ENCODE results near the gene SCFD2.

Gene SCFD2

DNA sequence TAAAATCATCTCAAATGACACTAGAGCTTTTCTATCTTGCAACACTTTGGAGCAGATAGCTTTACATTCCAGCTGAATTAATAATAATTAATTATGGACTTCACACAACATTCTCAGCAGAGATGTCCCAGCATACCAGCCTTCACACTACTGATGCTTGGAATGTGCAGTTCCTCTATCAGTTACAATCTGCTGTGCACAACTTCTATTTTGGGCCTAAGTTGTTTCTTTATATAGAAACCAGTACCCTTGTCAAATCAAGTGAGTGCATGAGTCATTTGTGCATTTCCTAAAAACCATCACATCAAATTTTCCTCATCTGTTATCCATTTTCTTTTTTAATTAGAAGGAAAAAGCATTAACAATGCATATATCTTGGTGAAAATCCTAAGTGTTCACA is 512.5 kb downstream of the SCFD2 start:
- H3K36me3 Mint-ChIP-seq: no peaks in the 10 kb centered on the region
- no peak overlapping the region for H3K27ac Mint-ChIP-seq
- no peak overlapping the region for H3K4me3 Mint-ChIP-seq
- peaks cover 4% of the 10 kb centered on the region for H3K9me3 Mint-ChIP-seq
- H3K4me1 Mint-ChIP-seq: no peaks in the 10 kb centered on the region
- H3K27me3 Mint-ChIP-seq: peaks cover 17% of the 10 kb centered on the region
- no peak for ATAC-seq

DNA sequence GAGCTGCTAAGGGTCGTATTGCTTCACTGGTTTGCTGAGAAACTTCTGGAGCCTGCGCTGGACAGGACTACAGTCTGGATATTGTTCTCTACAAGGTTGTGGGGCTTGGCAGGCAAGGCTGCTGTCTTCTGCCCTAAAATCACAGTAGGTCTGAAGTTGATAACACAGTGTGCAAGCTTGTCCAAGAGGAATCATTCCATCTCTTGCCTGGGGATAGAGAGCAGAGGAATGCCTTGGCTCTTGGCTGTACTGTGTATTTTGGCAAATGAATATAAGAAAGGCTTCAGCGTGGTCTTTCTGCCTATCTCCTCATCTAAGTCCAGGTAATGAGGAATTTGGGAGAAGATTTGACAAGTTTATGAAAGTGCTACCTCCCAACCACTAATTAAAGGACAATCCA is 513.1 kb downstream of the SCFD2 start:
- Mint-ChIP-seq H3K4me1 (no peaks in the 10 kb centered on the region), H3K27ac (no peak overlapping the region), H3K36me3 (no peaks in the 10 kb centered on the region), H3K4me3 (no peak overlapping the region), H3K9me3 (peaks cover 2% of the 10 kb centered on the region), H3K27me3 (peaks cover 11% of the 10 kb centered on the region)
- no peak for ATAC-seq

DNA sequence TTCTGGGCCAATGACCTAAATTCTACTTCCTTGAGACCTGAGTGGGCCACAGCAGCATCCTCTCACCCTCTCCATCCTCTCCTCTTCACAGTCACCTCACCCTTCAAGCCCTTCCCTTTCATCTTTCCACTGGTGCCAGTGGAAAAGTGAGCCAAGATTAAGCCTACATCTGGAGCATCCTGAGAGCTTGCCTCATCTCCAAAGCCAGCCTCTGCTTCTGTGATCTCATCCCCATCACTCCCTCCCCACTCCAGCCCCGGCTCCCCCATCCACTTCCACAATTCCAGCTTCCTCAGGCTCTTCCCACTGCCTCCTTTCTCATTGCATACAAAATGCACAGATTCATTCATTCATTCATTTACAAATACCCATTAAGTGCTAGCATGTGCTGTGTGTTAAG is 513.8 kb downstream of the SCFD2 start:
- no peak for ATAC-seq
- H3K9me3 Mint-ChIP-seq: no peaks in the 10 kb centered on the region

GRCh38 chr4:52850406-52851124 is 515.3 kb downstream of the SCFD2 start:
- H3K9me3 Mint-ChIP-seq: no peaks in the 10 kb centered on the region
- no peak for ATAC-seq

More for the DNA sequence above, 513.8 kb downstream of the SCFD2 start:
- no peak overlapping the region for H3K4me3 Mint-ChIP-seq
- H3K36me3 Mint-ChIP-seq: no peaks in the 10 kb centered on the region
- no peak overlapping the region for H3K27ac Mint-ChIP-seq
- H3K27me3 Mint-ChIP-seq: peaks cover 4% of the 10 kb centered on the region
- no peaks in the 10 kb centered on the region for H3K4me1 Mint-ChIP-seq

DNA sequence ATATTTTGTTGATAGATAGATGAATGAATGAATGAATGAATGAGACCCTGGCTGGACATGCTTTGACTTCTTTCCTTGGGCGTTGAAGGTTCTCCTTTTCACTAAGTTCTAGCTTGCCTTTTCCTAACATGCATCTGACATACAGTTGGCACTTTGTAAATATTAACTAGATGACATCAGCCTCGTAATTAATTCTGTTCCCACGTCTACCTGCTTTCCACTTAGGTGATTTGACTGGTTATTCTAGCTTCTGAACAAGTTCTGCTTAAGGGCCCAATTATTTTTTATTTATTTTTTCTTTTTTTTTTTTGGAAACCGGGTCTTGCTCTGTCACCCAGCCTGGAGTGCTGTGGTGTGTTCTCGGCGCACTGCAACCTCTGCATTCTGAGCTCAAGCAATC is 517.6 kb downstream of the SCFD2 start:
- Mint-ChIP-seq H3K36me3 (no peaks in the 10 kb centered on the region), H3K9me3 (no peaks in the 10 kb centered on the region), H3K4me3 (no peak overlapping the region), H3K4me1 (peaks cover 9% of the 10 kb centered on the region), H3K27me3 (no peaks in the 10 kb centered on the region), H3K27ac (no peak overlapping the region)
- ATAC-seq: no peak

More at GRCh38 chr4:52850406-52851124, 515.3 kb downstream of the SCFD2 start:
- Mint-ChIP-seq H3K36me3 (no peaks in the 10 kb centered on the region), H3K4me1 (no peaks in the 10 kb centered on the region), H3K27me3 (no peaks in the 10 kb centered on the region), H3K27ac (no peak overlapping the region), H3K4me3 (no peak overlapping the region)

DNA sequence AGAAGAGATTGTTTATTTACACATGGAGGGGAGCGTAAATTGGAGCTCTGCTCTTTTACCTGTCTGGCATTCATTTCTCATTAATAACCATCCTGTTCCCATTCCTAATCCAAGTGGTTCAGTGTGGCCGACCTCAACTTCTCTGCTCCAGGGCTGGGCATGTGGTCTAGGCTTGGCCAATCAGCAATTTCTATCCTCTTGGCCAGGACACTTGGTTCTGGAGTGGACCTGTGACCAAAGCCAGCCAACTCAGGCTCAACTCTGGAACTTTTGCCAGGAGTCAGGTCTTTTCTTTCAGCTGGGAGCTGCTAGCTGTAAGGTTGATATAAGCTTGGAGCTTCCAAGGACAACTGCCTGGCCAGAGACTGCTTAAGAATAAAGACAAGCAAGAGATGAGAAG is 519.4 kb downstream of the SCFD2 start:
- Mint-ChIP-seq H3K27ac (no peak overlapping the region), H3K4me3 (no peak overlapping the region), H3K9me3 (no peaks in the 10 kb centered on the region), H3K27me3 (no peaks in the 10 kb centered on the region), H3K4me1 (peaks cover 16% of the 10 kb centered on the region), H3K36me3 (no peaks in the 10 kb centered on the region)
- ATAC-seq: no peak

DNA sequence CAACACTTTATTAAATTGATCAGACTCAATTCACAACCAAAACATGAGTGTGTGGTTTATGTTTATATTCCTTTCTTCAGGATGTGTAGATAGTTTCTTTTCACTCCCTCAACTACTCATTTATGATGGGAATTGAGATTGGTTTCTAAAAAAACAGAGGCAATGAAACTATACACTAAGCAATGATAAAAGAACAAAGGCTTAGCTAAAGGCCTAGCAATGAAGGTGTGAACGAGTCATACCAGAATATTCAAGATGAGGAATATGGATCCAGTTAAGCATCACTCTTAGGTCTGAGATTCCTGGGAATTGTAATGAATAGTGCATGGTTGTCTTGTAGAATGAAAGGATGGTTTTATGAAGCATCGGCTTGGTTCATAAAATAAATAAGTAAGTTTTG is 521.3 kb downstream of the SCFD2 start:
- H3K27me3 Mint-ChIP-seq: no peaks in the 10 kb centered on the region
- H3K9me3 Mint-ChIP-seq: no peaks in the 10 kb centered on the region
- no peak overlapping the region for H3K4me3 Mint-ChIP-seq
- no peak overlapping the region for H3K27ac Mint-ChIP-seq
- no peak for ATAC-seq
- no peaks in the 10 kb centered on the region for H3K36me3 Mint-ChIP-seq
- peaks cover 16% of the 10 kb centered on the region for H3K4me1 Mint-ChIP-seq

DNA sequence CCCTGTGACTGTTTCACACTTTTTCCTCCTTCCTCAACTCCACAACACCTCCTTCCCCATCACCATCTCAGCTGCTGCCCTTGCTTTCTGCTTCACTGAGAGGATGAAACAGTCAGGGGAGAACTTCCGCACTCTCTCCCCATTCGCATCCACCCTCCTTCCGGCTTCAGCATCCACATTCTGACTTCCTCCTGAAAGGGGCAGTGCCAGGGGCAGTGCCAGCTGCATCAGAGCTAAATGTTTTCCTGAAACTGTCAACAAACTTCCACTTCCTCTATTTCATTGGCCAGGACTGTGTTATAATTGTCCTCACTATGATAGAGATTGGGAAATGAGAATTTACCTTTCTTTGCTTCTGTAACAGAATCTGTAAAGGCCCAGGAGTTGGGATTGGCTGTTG is 521.9 kb downstream of the SCFD2 start:
- Mint-ChIP-seq H3K9me3 (no peaks in the 10 kb centered on the region), H3K36me3 (no peaks in the 10 kb centered on the region), H3K4me1 (peaks cover 16% of the 10 kb centered on the region), H3K27me3 (no peaks in the 10 kb centered on the region), H3K27ac (peak overlapping the region; percentile 67), H3K4me3 (no peak overlapping the region)
- peak; percentile 77 for ATAC-seq

GRCh38 chr4:52843351-52843750 is 522.5 kb downstream of the SCFD2 start:
- Mint-ChIP-seq H3K9me3 (no peaks in the 10 kb centered on the region), H3K27ac (peak overlapping the region; percentile 67), H3K36me3 (no peaks in the 10 kb centered on the region), H3K4me1 (peaks cover 16% of the 10 kb centered on the region), H3K4me3 (no peak overlapping the region), H3K27me3 (no peaks in the 10 kb centered on the region)
- no peak for ATAC-seq

DNA sequence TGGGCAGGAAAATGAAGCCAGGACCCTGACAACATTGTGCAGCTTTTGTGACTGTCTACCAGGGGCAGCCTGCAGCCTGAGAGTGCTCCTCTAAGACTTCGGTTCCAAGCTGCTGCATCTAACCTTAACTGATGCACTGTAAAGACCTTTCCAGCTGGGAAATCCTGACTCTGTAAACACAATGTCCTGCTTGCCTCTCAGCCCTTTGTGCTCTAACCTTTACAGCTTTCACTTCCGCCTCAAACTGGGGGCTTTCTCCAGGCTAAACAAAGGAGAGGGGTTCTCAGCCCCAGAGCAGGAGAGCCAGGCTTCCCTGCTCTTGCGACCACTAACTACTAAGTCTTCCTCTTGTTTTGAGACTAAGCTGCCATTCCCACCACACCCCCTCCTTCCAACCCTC is 523.1 kb downstream of the SCFD2 start:
- Mint-ChIP-seq H3K27me3 (no peaks in the 10 kb centered on the region), H3K4me1 (peaks cover 16% of the 10 kb centered on the region), H3K9me3 (no peaks in the 10 kb centered on the region), H3K4me3 (no peak overlapping the region), H3K27ac (no peak overlapping the region), H3K36me3 (no peaks in the 10 kb centered on the region)
- ATAC-seq: no peak

GRCh38 chr4:52841682-52842456 is 524.0 kb downstream of the SCFD2 start:
- ATAC-seq: no peak
- Mint-ChIP-seq H3K9me3 (no peaks in the 10 kb centered on the region), H3K36me3 (no peaks in the 10 kb centered on the region), H3K4me3 (no peak overlapping the region), H3K27me3 (no peaks in the 10 kb centered on the region), H3K27ac (no peak overlapping the region), H3K4me1 (peaks cover 16% of the 10 kb centered on the region)

GRCh38 chr4:52840531-52841370 is 525.1 kb downstream of the SCFD2 start:
- Mint-ChIP-seq H3K4me3 (no peak overlapping the region), H3K27me3 (no peaks in the 10 kb centered on the region), H3K27ac (no peak overlapping the region), H3K9me3 (no peaks in the 10 kb centered on the region), H3K36me3 (no peaks in the 10 kb centered on the region), H3K4me1 (peaks cover 16% of the 10 kb centered on the region)
- ATAC-seq: no peak

GRCh38 chr4:52838729-52839586 is 526.9 kb downstream of the SCFD2 start:
- no peak overlapping the region for H3K27ac Mint-ChIP-seq
- no peak for ATAC-seq
- H3K27me3 Mint-ChIP-seq: no peaks in the 10 kb centered on the region
- H3K4me1 Mint-ChIP-seq: peaks cover 14% of the 10 kb centered on the region
- H3K36me3 Mint-ChIP-seq: no peaks in the 10 kb centered on the region
- H3K9me3 Mint-ChIP-seq: no peaks in the 10 kb centered on the region
- H3K4me3 Mint-ChIP-seq: no peak overlapping the region

- ATAC-seq: no peak
- Mint-ChIP-seq H3K27me3 (peaks cover 1% of the 10 kb centered on the region), H3K9me3 (no peaks in the 10 kb centered on the region), H3K4me1 (peaks cover 4% of the 10 kb centered on the region), H3K27ac (no peak overlapping the region), H3K36me3 (no peaks in the 10 kb centered on the region), H3K4me3 (no peak overlapping the region)
Observed at GRCh38 chr4:52837716-52838558, 527.9 kb downstream of the SCFD2 start.
